AG04449 (cell line): ENCODE data around the gene DYNC1LI1.

Experiments used
- CTCF ChIA-PET: fragments of 350-600 bp; formaldehyde crosslinking; extraction: SDS; loops from one replicate; lab custom pipeline; 2021; ENCODE audit warnings: antibody characterized with exemption; lab: Yijun Ruan, JAX
- POLR2A ChIA-PET: fragments of 400-600, 350-600 bp; formaldehyde crosslinking; extraction: SDS; loops from one replicate; lab custom pipeline; 2020; ENCODE audit warnings: antibody characterized with exemption, inconsistent platforms; lab: Yijun Ruan, JAX
- DNase-seq: peaks from one replicate; pipeline ENCODE4 v3.0.0-alpha.2; 2010; ENCODE audit warnings: low read depth, low spot score
- H3K4me3 ChIP-seq: 2 replicates; pipeline ENCODE4 v1.5.1; 2011; ENCODE audit warnings: low read depth, mild to moderate bottlenecking, control low read depth, low read length
- CTCF ChIP-seq: IDR thresholded peaks from one replicate; pipeline ENCODE4 v1.5.1; 2011; ENCODE audit warnings: mild to moderate bottlenecking, moderate library complexity, low read length, control low read depth, inconsistent platforms; ENCODE audit not compliant: insufficient read depth; ENCODE audit errors: missing control alignments

Gene DYNC1LI1

GRCh38 chr3:32500880-32501782 lies 69.5 kb downstream of the DYNC1LI1 start:
- DNase-seq, result no peak
- POLR2A ChIA-PET, result no interaction called here
- CTCF ChIA-PET, result interaction anchor here (1.0 to 3.5 kb wide), 5 partner anchors 9 to 203 kb away, joined by 3 to 16 read pairs (median 3); no protein-coding TSS in a partner anchor
- no peak for TF ChIP-seq CTCF
- peak overlapping the region; percentile 89 for H3K4me3 ChIP-seq

GRCh38 chr3:32500231-32500630 lies 70.4 kb downstream of the DYNC1LI1 start:
- ChIA-PET CTCF (interaction anchor here (0.6 to 3.5 kb wide), 3 partner anchors 10 to 1084 kb away, joined by 3 to 16 read pairs (median 15); no protein-coding TSS in a partner anchor), POLR2A (no interaction called here)
- TF ChIP-seq CTCF, result no peak
- DNase-seq, result no peak
- no peak overlapping the region for H3K4me3 ChIP-seq

DNA sequence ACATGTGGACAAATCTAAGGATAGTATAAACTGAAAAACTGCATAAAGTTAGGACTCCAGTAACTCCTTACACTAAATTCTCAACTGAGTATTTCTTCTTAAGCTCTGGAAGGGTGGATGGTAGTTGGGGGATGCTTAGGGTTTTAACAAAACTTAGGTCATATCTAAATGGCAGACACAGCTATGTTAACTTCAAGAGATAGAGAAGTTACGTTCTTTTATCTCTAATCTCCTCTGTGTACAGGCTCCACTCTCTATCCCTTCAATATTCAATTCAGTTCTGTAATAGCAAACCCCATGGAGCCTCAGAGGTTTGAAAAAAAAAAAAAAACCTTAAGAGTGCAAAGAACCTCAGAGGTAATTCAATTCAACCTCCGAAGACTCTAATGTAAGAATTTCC lies 71.1 kb downstream of the DYNC1LI1 start:
- DNase-seq, result no peak
- ChIA-PET CTCF (interaction anchor here (0.6 to 3.5 kb wide), 4 partner anchors 11 to 1084 kb away, joined by 3 to 16 read pairs (median 10); no protein-coding TSS in a partner anchor), POLR2A (no interaction called here)
- no peak for TF ChIP-seq CTCF
- no peak overlapping the region for H3K4me3 ChIP-seq

DNA sequence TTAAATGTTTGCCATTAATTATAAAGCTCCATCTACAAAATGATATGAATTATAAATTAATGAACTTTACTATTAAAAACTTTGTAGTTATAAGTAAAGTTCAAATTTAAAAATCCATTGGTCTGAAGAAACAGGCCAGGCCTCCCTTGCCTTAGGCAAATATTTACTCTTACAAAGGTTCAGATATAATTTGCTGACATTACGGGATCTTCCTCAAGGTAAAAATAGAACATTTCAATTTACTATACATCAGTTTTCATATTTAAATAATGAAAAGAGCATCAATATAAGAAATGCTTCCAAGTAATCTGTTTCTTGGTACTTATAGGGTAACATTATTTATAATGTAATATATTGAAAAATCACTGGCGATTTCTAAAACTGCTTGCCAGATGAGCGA lies 71.7 kb downstream of the DYNC1LI1 start:
- H3K4me3 ChIP-seq, result no peak overlapping the region
- no peak for TF ChIP-seq CTCF
- DNase-seq, result no peak
- CTCF ChIA-PET, result interaction anchor here (1.4 to 3.4 kb wide), 2 partner anchors 11 to 323 kb away, joined by 4 to 16 read pairs; no protein-coding TSS in a partner anchor
- POLR2A ChIA-PET, result no interaction called here

DNA sequence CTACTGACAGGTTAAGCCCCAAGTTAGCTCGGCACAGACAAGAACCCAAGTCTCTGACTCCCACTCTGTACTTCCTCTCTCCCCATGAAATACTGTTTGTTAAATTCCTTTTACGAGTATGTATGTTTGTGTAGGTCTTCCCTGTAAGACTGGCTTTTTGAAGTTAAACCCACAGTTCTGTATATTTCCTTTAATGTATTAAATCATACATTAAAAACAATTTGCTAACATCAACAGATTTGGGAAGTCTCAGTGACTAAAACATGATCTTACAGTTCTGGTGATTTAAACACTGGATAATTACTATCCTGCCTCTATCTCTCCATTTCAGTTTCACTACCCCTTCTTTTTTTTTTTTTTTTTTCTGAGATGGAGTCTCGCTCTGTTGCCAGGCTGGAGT lies 72.4 kb downstream of the DYNC1LI1 start:
- no peak for DNase-seq
- CTCF ChIA-PET, result interaction anchor here (1.4 kb wide), 1 partner anchor 322 kb away, joined by 4 read pairs; no protein-coding TSS in a partner anchor
- H3K4me3 ChIP-seq, result no peak overlapping the region
- POLR2A ChIA-PET, result no interaction called here
- TF ChIP-seq CTCF, result no peak

DNA sequence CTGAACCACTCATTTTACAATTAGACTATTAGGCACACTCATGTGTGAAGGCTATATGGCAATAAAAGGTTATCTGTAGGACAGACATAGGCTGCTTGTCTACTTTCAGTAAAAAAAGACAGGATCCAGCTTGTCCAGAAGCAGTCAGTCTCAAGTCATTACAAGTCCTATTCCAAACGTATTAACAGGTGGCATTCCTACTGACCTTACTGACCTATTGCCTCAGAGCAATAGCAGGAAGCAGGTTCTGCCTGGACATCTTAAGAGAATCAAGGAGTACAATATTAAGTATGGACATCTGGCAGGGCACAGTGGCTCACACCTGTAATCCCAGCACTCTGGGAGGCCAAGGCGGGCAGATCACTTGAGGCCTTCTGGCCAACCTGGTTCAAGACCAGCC lies 75.0 kb downstream of the DYNC1LI1 start:
- TF ChIP-seq CTCF, result no peak
- no peak for DNase-seq
- POLR2A ChIA-PET, result no interaction called here
- CTCF ChIA-PET, result no interaction called here
- no peak overlapping the region for H3K4me3 ChIP-seq
